Nephron (organoid): Measurements from ENCODE around the gene SPATA2L.

ENCODE experiments used
- H3K27ac Mint-ChIP-seq, 3 experiments: 2 replicates each; pipeline ENCODE4 v1.8.0; 2020; ENCODE audit warnings: mixed read lengths in 3 of 3, mild to moderate bottlenecking in 2 of 3, moderate library complexity in 1 of 3
- H3K27me3 Mint-ChIP-seq: 2 replicates; pipeline ENCODE4 v1.8.0; 2021; ENCODE audit warnings: low read depth, mild to moderate bottlenecking, moderate library complexity, mixed read lengths
- H3K36me3 Mint-ChIP-seq: 2 replicates; pipeline ENCODE4 v1.8.0; 2020; ENCODE audit warnings: low read depth, mixed read lengths
- H3K4me1 Mint-ChIP-seq: 2 replicates; pipeline ENCODE4 v1.8.0; 2020; ENCODE audit warnings: mixed read lengths
- H3K4me3 Mint-ChIP-seq, 3 experiments: 2 replicates each; pipeline ENCODE4 v1.8.0; 2020; ENCODE audit warnings: mild to moderate bottlenecking in 3 of 3, mixed read lengths in 3 of 3, moderate library complexity in 2 of 3
- H3K9me3 Mint-ChIP-seq: 2 replicates; pipeline ENCODE4 v1.8.0; 2020; ENCODE audit warnings: mixed read lengths
- CTCF ChIP-seq, 3 experiments: fragments of 200-600 bp; sonication (generic); IDR thresholded peaks; one replicate each; pipeline ENCODE4 v1.5.0; 2021; ENCODE audit warnings: antibody characterized with exemption in 3 of 3; ENCODE audit not compliant: unreplicated experiment in 3 of 3

The SPATA2L gene

GRCh38 chr16:89701425-89702406 lies at the start of gene SPATA2L:
Gene SPATA2L (minus strand): TSS chr16:89701705. CDS start chr16:89701232, 473 bp downstream.
- H3K27ac Mint-ChIP-seq: no peak within 1 kb of the TSS
- H3K4me3 Mint-ChIP-seq: peak within 1 kb of the TSS; percentile 78 to 81 (median 79)
- no peaks in the 10 kb centered on the region for H3K4me1 Mint-ChIP-seq
- TF ChIP-seq CTCF (IDR thresholded peaks at IDR 0.05; ENCODE audit: unreplicated experiment in 3 of 3): peak in 2 of 3 experiments; percentile 9 to 31
- H3K36me3 Mint-ChIP-seq: peaks cover 3% of the 10 kb centered on the region
- H3K9me3 Mint-ChIP-seq: no peaks in the 10 kb centered on the region
- peaks cover 13% of the 10 kb centered on the region for H3K27me3 Mint-ChIP-seq

GRCh38 chr16:89749637-89750036 lies 48.1 kb upstream of the SPATA2L start:
- Mint-ChIP-seq H3K4me1 (no peaks in the 10 kb centered on the region), H3K27me3 (peaks cover 3% of the 10 kb centered on the region), H3K27ac (no peak overlapping the region), H3K36me3 (peaks cover 36% of the 10 kb centered on the region), H3K9me3 (no peaks in the 10 kb centered on the region), H3K4me3 (no peak overlapping the region)
- no peak for TF ChIP-seq CTCF (IDR thresholded peaks at IDR 0.05; ENCODE audit: unreplicated experiment in 3 of 3)

- H3K9me3 Mint-ChIP-seq: no peaks in the 10 kb centered on the region
- peaks cover 37% of the 10 kb centered on the region for H3K36me3 Mint-ChIP-seq
- H3K27ac Mint-ChIP-seq: no peak overlapping the region
- TF ChIP-seq CTCF (IDR thresholded peaks at IDR 0.05; ENCODE audit: unreplicated experiment in 3 of 3): no peak
- H3K4me3 Mint-ChIP-seq: no peak overlapping the region
- H3K27me3 Mint-ChIP-seq: peaks cover 3% of the 10 kb centered on the region
- no peaks in the 10 kb centered on the region for H3K4me1 Mint-ChIP-seq
Measured at GRCh38 chr16:89748921-89749320, 47.4 kb upstream of the SPATA2L start.

GRCh38 chr16:89748076-89748475 lies 46.6 kb upstream of the SPATA2L start:
- Mint-ChIP-seq H3K27ac (no peak overlapping the region), H3K4me3 (no peak overlapping the region), H3K9me3 (no peaks in the 10 kb centered on the region), H3K36me3 (peaks cover 36% of the 10 kb centered on the region), H3K27me3 (peaks cover 1% of the 10 kb centered on the region), H3K4me1 (no peaks in the 10 kb centered on the region)
- TF ChIP-seq CTCF (IDR thresholded peaks at IDR 0.05; ENCODE audit: unreplicated experiment in 3 of 3): no peak

GRCh38 chr16:89746043-89746442 lies 44.5 kb upstream of the SPATA2L start:
- H3K4me1 Mint-ChIP-seq: no peaks in the 10 kb centered on the region
- H3K36me3 Mint-ChIP-seq: peaks cover 33% of the 10 kb centered on the region
- no peak overlapping the region for H3K27ac Mint-ChIP-seq
- H3K9me3 Mint-ChIP-seq: no peaks in the 10 kb centered on the region
- no peaks in the 10 kb centered on the region for H3K27me3 Mint-ChIP-seq
- TF ChIP-seq CTCF (IDR thresholded peaks at IDR 0.05; ENCODE audit: unreplicated experiment in 3 of 3): no peak
- no peak overlapping the region for H3K4me3 Mint-ChIP-seq
